ENCODE data around the gene TANGO2.

TANGO2 gene

GRCh38 chr22:20089977-20090729, 69.2 kb downstream of the TANGO2 start:
- no peak for DNase-seq

GRCh38 chr22:20090730-20091240, 69.9 kb downstream of the TANGO2 start:
- no peak for DNase-seq

DNA sequence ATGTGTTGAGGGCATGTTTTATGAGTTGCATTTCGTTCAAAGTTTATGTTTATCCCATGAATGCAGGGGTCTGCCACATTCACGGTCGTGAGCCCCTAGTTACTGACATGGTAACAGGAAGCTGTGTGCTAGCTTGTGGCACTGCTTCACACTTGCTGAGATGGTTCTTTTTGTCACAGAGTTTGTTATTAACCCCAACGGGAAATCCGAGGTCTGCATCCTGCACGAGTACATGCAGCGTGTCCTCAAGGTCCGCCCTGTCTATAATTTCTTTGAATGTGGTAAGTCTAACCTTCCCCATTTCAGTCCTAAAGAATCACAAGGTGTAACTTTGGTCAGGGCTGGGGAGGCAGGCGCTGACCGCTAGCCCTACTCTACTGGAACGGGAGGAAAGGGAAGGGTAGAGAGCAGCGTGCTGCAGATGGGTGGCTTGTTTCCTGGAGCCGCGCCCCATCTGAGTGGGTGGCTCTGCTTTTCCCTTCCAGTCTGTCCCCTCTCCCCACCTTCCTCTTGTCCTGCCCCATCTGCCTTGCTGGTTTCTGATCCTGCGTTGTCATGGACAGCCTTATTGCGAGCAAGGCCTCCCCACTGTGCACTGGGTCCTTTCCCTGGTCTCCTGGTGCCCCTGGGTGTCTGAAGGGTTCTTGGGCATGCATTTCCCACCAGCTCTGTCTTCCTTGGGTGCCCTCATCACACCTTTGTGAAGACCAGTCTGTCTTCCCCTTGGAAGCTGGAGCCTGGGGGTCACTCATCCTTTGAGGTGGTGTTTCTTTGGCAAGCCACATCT, 71.0 kb downstream of the TANGO2 start:
- no peak for DNase-seq

GRCh38 chr22:20092477-20092854, 71.6 kb downstream of the TANGO2 start:
- no peak for DNase-seq

DNA sequence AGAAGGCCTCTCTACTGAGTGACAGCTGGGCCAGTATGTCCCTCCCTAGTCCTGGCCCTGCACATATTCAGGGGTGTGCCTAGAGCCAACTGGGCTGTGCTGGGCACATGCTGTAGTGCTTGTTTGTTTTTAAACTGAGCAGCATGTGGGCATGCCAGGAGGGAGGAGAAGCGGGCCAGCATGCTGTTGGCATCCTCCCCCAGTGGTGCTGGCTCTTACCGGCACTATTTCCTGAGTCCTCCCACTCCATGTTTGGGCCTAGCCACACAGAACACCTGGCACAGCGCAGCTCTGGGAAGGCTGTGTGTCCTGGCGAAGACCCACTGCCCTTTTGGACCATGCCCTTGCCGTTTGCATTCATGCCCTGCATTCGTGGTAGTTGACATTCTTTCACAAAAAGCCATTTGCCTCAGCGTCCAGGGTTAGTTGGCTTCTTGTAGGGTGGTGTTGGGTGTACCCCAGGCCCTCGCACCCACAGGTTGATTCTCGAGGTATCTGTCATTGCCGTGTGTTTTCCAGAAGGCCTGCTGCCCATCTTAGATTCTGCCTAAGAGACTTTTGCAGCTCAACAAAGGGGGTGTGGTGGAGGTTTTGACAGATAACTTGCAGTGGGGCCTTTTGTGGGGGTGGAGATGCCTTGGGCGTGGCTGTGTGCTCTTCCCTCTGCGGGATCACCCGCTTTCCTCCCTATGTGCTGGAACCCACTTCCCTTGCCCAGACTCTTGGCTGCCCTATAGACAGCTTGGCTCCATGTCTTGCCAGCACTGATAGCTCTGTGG, 72.7 kb downstream of the TANGO2 start:
- no peak for DNase-seq

DNA sequence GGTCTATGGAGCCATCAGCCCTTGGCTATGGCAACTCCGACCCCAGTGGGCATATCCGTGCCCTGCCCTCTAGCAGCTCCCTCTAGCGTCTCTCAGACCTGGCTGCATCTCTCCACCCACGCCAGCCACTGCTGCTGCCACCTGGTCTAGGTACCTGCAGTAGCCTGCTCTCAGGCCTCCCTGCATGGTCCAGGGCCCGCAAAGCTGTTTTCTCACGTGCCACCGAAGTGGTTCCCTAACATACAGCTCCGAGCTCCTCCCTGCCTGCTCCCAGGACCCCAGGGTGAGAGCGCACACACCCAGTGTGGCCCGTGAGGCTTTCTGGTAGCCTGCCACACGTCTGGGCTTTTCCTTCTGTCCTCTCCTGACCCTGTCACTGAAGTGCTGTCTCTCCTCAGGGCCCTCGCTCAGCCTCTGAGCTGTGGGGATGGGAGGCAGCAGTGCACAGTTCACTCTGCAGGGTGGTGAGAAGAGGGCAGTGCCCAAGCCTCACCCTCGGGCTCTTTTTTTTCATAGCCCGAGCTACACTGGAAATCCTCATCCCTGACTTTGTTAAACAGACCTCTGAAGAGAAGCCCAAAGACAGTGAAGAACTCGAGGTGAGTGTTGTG, 73.4 kb downstream of the TANGO2 start:
- no peak for DNase-seq

- no peak for DNase-seq
These were observed 74.6 kb downstream of the TANGO2 start for GRCh38 chr22:20095521-20095920.

GRCh38 chr22:20096574-20097420, 75.9 kb downstream of the TANGO2 start:
- DNase-seq: no peak

DNA sequence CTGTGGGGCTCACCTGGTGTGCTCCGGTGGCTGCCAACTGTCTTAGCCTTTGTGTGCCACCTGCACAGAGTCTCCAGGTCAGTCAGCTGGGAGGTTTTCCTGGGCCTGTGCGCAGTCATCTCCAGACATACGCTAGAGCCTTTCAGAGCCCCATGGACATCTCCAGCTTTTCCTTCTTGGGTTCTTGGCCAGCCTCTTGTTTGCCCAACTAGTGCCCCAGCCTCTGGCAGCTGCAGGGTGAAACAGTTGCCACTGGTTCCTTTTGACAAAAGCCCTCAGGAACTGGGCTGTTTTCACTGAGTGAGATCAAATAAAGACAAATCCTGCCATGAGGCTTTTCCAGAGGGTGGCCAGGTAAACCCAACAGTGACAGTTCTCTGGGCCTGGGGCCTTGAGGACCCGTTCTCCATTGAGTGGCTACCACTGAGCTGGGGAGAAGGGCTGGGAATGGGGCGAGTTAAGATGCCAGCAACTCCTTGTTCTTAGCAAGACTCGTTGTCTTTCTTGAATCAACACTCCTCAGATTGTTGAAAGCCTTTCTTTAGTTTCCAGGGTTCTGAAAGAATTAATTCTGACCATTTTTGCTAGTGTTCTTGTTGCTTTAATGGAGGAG, 78.3 kb downstream of the TANGO2 start:
- no peak for DNase-seq

GRCh38 chr22:20101638-20102037, 80.7 kb downstream of the TANGO2 start:
- no peak for DNase-seq

- DNase-seq: no peak
These were observed 81.4 kb downstream of the TANGO2 start for GRCh38 chr22:20102203-20102780.

DNA sequence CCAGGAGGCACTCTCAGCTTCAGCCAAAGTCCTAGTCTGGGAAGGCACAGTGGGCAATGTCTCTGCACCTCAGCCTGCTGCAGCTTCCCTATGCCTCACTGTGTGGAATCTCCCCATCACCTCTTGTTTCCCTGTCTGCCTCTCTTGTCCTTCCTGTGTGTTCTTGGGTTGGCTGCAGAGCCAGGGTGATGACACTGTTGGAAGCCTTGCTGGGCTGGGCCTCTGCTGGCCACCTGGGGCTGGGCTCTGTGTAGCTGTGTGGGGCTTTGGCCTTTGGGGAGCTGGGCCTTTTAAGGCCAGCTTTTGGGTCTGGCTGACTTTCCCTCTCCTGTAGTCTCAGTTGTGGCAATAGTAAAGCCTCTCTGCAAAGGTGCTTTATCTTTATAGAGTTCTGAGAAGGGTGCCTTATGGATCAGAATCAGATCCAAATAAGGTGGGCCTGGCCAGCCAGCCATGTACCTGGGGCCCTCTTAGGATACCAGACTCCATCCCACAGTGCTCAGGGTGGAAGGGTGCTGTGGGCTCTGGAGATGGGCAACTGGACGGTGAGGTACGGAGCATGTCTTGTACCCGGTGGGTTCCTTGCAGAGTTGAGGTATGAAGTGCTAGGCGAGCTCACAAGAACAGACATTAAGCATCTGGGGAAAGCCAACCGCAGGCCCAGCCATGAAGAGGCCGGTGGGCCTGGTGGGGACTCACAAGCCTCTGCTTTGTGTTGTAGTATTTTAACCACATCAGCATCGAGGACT, 84.7 kb downstream of the TANGO2 start:
- no peak for DNase-seq

GRCh38 chr22:20106205-20106848, 85.4 kb downstream of the TANGO2 start:
- DNase-seq: no peak

DNA sequence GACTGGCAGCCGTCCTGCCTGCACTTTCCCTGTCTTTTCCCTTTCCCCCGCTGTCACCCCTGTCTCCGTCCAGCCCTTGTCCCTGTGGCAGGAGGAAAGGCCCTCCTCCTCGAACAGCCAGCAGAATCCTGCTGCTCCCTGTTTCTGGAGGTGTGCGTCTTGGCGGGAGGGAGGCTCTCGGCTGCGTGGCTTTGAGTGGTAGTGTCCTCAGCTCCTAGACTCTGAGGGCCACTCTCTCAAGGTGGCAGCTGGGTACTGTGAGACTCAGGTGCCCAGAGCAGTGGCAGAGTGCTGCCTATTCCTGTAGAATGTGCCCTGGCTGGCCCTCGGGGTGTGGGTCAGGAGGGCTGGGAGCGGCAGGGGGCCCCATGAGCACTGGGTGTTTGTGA, 85.9 kb downstream of the TANGO2 start:
- no peak for DNase-seq

- no peak for DNase-seq
These were observed 86.6 kb downstream of the TANGO2 start for GRCh38 chr22:20107471-20107901.

DNA sequence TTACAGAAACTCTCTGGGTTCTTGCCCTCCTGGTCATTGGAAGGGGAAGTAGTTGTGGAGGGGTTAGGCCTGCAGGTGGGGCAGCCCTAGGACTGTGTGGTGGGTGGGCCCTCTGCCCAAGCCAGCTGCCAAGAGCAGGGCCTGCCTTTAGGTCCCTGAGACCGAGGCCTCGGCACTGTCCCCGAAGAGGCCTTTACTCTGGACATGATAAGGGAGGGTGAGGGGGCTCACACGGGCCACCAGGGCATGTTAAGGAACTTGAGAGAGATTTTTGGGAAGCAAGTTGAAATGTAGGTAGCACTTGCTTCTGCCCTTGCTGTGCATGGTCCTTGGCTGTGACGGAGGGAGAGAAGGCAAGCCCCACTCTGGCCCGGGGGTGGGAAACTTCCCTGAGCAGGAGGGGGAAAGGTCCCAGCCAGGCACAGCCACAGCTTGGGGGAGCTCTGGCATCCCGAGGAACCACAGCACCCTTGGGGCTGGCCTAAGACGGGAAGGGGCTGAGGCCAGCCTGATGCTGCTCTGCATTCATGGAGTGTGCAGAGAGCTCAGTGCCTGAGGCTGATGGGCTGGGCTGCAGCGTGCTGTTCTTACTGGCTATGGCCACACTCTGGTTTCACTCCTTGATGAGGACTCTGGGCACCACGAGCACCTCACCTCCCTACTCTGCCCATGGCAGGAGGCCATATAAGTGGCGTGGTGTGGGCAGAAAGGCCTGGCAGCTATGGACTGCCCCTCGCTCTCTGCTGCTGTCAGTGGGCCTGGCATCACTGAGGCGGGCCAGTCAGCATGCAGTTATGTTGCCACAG, 87.2 kb downstream of the TANGO2 start:
- no peak for DNase-seq

- no peak for DNase-seq
These were observed 87.9 kb downstream of the TANGO2 start for GRCh38 chr22:20108757-20109230.

Measured in NCI-H2029 treated with DMSO at 0.1 percent for 48 hours (cell line).